Mucosa of rectum (tissue), 2 donors: ENCODE measurements around the gene ZNF276.

Experiments used
- H3K27ac ChIP-seq, 2 donors: one replicate each; pipeline ENCODE4 v1.7.0; 2013; ENCODE audit warnings: inconsistent platforms in 2 of 2, low read depth in 2 of 2, low read length in 2 of 2
- H3K27me3 ChIP-seq, 2 donors: one replicate each; pipeline ENCODE4 v1.7.0; 2013; ENCODE audit warnings: low read length in 2 of 2; ENCODE audit not compliant: control insufficient read depth in 2 of 2, insufficient read depth in 2 of 2
- H3K36me3 ChIP-seq, 2 donors: one replicate each; pipeline ENCODE4 v1.7.0; 2013; ENCODE audit warnings: low read length in 2 of 2; ENCODE audit not compliant: control insufficient read depth in 2 of 2, insufficient read depth in 2 of 2
- H3K4me1 ChIP-seq, 2 donors: one replicate each; pipeline ENCODE4 v1.7.0; 2013; ENCODE audit warnings: low read length in 2 of 2, mild to moderate bottlenecking in 1 of 2; ENCODE audit not compliant: control insufficient read depth in 2 of 2, insufficient read depth in 2 of 2
- H3K4me3 ChIP-seq, 2 donors: one replicate each; pipeline ENCODE4 v1.7.0; 2013; ENCODE audit warnings: low read length in 2 of 2
- H3K9ac ChIP-seq, 2 donors: one replicate each; pipeline ENCODE4 v1.7.0; 2013; ENCODE audit warnings: low read length in 2 of 2, low read depth in 1 of 2, mild to moderate bottlenecking in 1 of 2
- H3K9me3 ChIP-seq, 2 donors: one replicate each; pipeline ENCODE4 v1.7.0; 2013; ENCODE audit warnings: low read length in 2 of 2; ENCODE audit not compliant: control insufficient read depth in 2 of 2
- donor health status: healthy.
- donor health status: Normal muscosa, but diverticular disease.

ZNF276 gene

GRCh38 chr16:89705006-89705405 is 16.3 kb upstream of the ZNF276 start:
- Histone ChIP-seq H3K27ac (no peak overlapping the region), H3K9me3 (no peaks in the 10 kb centered on the region), H3K36me3 (no peaks in the 10 kb centered on the region), H3K9ac (no peak overlapping the region), H3K4me1 (peaks cover 19 to 20% of the 10 kb centered on the region in 2 donors), H3K27me3 (no peaks in the 10 kb centered on the region), H3K4me3 (no peak overlapping the region)

GRCh38 chr16:89706518-89707260 is 14.6 kb upstream of the ZNF276 start:
- H3K36me3 ChIP-seq: no peaks in the 10 kb centered on the region
- H3K27ac ChIP-seq: no peak overlapping the region
- no peak overlapping the region for H3K4me3 ChIP-seq
- peaks cover 11 to 14% of the 10 kb centered on the region in 2 donors for H3K4me1 ChIP-seq
- H3K9ac ChIP-seq: no peak overlapping the region
- H3K27me3 ChIP-seq: no peaks in the 10 kb centered on the region
- H3K9me3 ChIP-seq: no peaks in the 10 kb centered on the region

- H3K9me3 ChIP-seq: no peaks in the 10 kb centered on the region
Observed at GRCh38 chr16:89707695-89708094, 13.6 kb upstream of the ZNF276 start.

GRCh38 chr16:89708481-89708931 is 12.8 kb upstream of the ZNF276 start:
- H3K9me3 ChIP-seq: no peaks in the 10 kb centered on the region
- H3K27ac ChIP-seq: no peak overlapping the region
- H3K4me3 ChIP-seq: no peak overlapping the region
- no peaks in the 10 kb centered on the region for H3K36me3 ChIP-seq
- H3K9ac ChIP-seq: peak overlapping the region in 1 of 2 donors; percentile 11
- H3K4me1 ChIP-seq: peaks cover 7 to 10% of the 10 kb centered on the region in 2 donors
- no peaks in the 10 kb centered on the region for H3K27me3 ChIP-seq

More at GRCh38 chr16:89707695-89708094, 13.6 kb upstream of the ZNF276 start:
- Histone ChIP-seq H3K4me3 (no peak overlapping the region), H3K36me3 (no peaks in the 10 kb centered on the region), H3K4me1 (peaks cover 7 to 10% of the 10 kb centered on the region in 2 donors), H3K27me3 (no peaks in the 10 kb centered on the region), H3K9ac (no peak overlapping the region), H3K27ac (no peak overlapping the region)

GRCh38 chr16:89709166-89709565 is 12.2 kb upstream of the ZNF276 start:
- no peak overlapping the region for H3K27ac ChIP-seq
- H3K9me3 ChIP-seq: no peaks in the 10 kb centered on the region
- H3K27me3 ChIP-seq: no peaks in the 10 kb centered on the region
- H3K4me3 ChIP-seq: no peak overlapping the region
- peaks cover 7 to 10% of the 10 kb centered on the region in 2 donors for H3K4me1 ChIP-seq
- H3K9ac ChIP-seq: no peak overlapping the region
- no peaks in the 10 kb centered on the region for H3K36me3 ChIP-seq

GRCh38 chr16:89709716-89710432 is 11.5 kb upstream of the ZNF276 start:
- Histone ChIP-seq H3K9ac (no peak overlapping the region), H3K4me1 (peaks cover 7 to 10% of the 10 kb centered on the region in 2 donors), H3K27me3 (no peaks in the 10 kb centered on the region), H3K27ac (no peak overlapping the region), H3K36me3 (no peaks in the 10 kb centered on the region), H3K4me3 (no peak overlapping the region), H3K9me3 (no peaks in the 10 kb centered on the region)

- Histone ChIP-seq H3K4me3 (no peak overlapping the region), H3K36me3 (no peaks in the 10 kb centered on the region), H3K4me1 (peaks cover 7 to 9% of the 10 kb centered on the region in 2 donors), H3K9me3 (no peaks in the 10 kb centered on the region), H3K9ac (no peak overlapping the region), H3K27me3 (no peaks in the 10 kb centered on the region), H3K27ac (no peak overlapping the region)
Observed at GRCh38 chr16:89710709-89711564, 10.4 kb upstream of the ZNF276 start.

GRCh38 chr16:89711601-89712273 is 9.6 kb upstream of the ZNF276 start:
- no peaks in the 10 kb centered on the region for H3K36me3 ChIP-seq
- H3K4me1 ChIP-seq: peaks cover 4 to 5% of the 10 kb centered on the region in 2 donors
- peak overlapping the region in 1 of 2 donors; percentile 34 for H3K9ac ChIP-seq
- no peak overlapping the region for H3K27ac ChIP-seq
- H3K9me3 ChIP-seq: no peaks in the 10 kb centered on the region
- H3K4me3 ChIP-seq: peak overlapping the region; percentile 49 to 52
- no peaks in the 10 kb centered on the region for H3K27me3 ChIP-seq

GRCh38 chr16:89712274-89712781 is 9.0 kb upstream of the ZNF276 start:
- H3K36me3 ChIP-seq: no peaks in the 10 kb centered on the region
- peak overlapping the region in 1 of 2 donors; percentile 34 for H3K9ac ChIP-seq
- peaks cover 4 to 5% of the 10 kb centered on the region in 2 donors for H3K4me1 ChIP-seq
- peak overlapping the region; percentile 49 to 52 for H3K4me3 ChIP-seq
- H3K9me3 ChIP-seq: no peaks in the 10 kb centered on the region
- no peak overlapping the region for H3K27ac ChIP-seq
- no peaks in the 10 kb centered on the region for H3K27me3 ChIP-seq
